Activated CD4-positive, alpha-beta T cell treated with anti-CD3 and anti-CD28 coated beads, Interleukin-2, amount 50 U/mL, for 4 hours (primary cell): ENCODE measurements around the gene FRYL.

ENCODE experiments used
- DNase-seq, 2 experiments: peaks; one replicate each; pipeline ENCODE4 v3.0.0-alpha.2; 2020

Gene FRYL

GRCh38 chr4:48602763-48603162 is 177.3 kb downstream of the FRYL start:
- no peak for DNase-seq

GRCh38 chr4:48602222-48602621 is 177.9 kb downstream of the FRYL start:
- no peak for DNase-seq

GRCh38 chr4:48596336-48596735 is 183.7 kb downstream of the FRYL start:
- no peak for DNase-seq

- no peak for DNase-seq
These were observed 185.9 kb downstream of the FRYL start for GRCh38 chr4:48594180-48594579.

GRCh38 chr4:48591372-48591771 is 188.7 kb downstream of the FRYL start:
- DNase-seq = no peak

GRCh38 chr4:48590884-48591283 is 189.2 kb downstream of the FRYL start:
- no peak for DNase-seq

- no peak for DNase-seq
These were observed 191.0 kb downstream of the FRYL start for GRCh38 chr4:48589098-48589445.

GRCh38 chr4:48588230-48589097 is 191.6 kb downstream of the FRYL start:
- DNase-seq = no peak

GRCh38 chr4:48585401-48585800 is 194.7 kb downstream of the FRYL start:
- no peak for DNase-seq

GRCh38 chr4:48578132-48578968 is 201.7 kb downstream of the FRYL start:
- peak; percentile 28 to 35 for DNase-seq

GRCh38 chr4:48575964-48576363 is 204.1 kb downstream of the FRYL start:
- no peak for DNase-seq

GRCh38 chr4:48571471-48571870 is 208.6 kb downstream of the FRYL start:
- DNase-seq = no peak

GRCh38 chr4:48570646-48571220 is 209.3 kb downstream of the FRYL start:
- no peak for DNase-seq

- DNase-seq = no peak
These were observed 214.1 kb downstream of the FRYL start for GRCh38 chr4:48566034-48566384.

- no peak for DNase-seq
These were observed 214.6 kb downstream of the FRYL start for GRCh38 chr4:48565362-48566033.

GRCh38 chr4:48564151-48564550 is 215.9 kb downstream of the FRYL start:
- DNase-seq = no peak

GRCh38 chr4:48558819-48559218 is 221.3 kb downstream of the FRYL start:
- no peak for DNase-seq

- no peak for DNase-seq
These were observed 222.1 kb downstream of the FRYL start for GRCh38 chr4:48558026-48558425.

- DNase-seq = no peak
These were observed 222.6 kb downstream of the FRYL start for GRCh38 chr4:48557478-48557877.

GRCh38 chr4:48556268-48556667 is 223.8 kb downstream of the FRYL start:
- DNase-seq = no peak

- DNase-seq = no peak
These were observed 225.5 kb downstream of the FRYL start for GRCh38 chr4:48554606-48555005.

- no peak for DNase-seq
These were observed 226.4 kb downstream of the FRYL start for GRCh38 chr4:48553720-48554119.

- no peak for DNase-seq
These were observed 233.7 kb downstream of the FRYL start for GRCh38 chr4:48546336-48546735.
